Measurements from ENCODE around the gene BTBD7.

GRCh38 chr14:93375673-93376156, 42.9 kb upstream of the BTBD7 start:
- TF ChIP-seq CTCF (conservative IDR thresholded peaks at IDR 0.05; ENCODE audit: low read depth in 2 of 2) = no peak
- TF ChIP-seq JUNB (IDR thresholded peaks at IDR 0.05; ENCODE audit: unreplicated experiment) = no peak
- TF ChIP-seq NANOG (IDR thresholded peaks at IDR 0.05; ENCODE audit: borderline replicate concordance) = no peak
- no peak for TF ChIP-seq CREB1 (CRISPR knock-in tag; IDR thresholded peaks at IDR 0.05; ENCODE audit: low read depth)

Measured in GM23338 (cell line).